Type B pancreatic cell (in vitro differentiated cells): ENCODE measurements around the gene SLC15A1. TPM values are rescaled to one million over a fixed set of nuclear protein-coding genes. Genes with fewer than 3 reads are reported as not detected.

ENCODE experiments used
- DNase-seq: peaks from one replicate; pipeline ENCODE4 v3.0.0; 2021; ENCODE audit warnings: mixed read lengths; ENCODE audit not compliant: unreplicated experiment; ENCODE audit errors: extremely low spot score
- H3K27ac Mint-ChIP-seq: 2 replicates; pipeline ENCODE4 v1.8.0; 2021; ENCODE audit warnings: mild to moderate bottlenecking, mixed read lengths
- H3K27me3 Mint-ChIP-seq: 2 replicates; pipeline ENCODE4 v1.8.0; 2021; ENCODE audit warnings: mixed read lengths
- H3K36me3 Mint-ChIP-seq: 2 replicates; pipeline ENCODE4 v1.8.0; 2021; ENCODE audit warnings: mixed read lengths
- H3K4me1 Mint-ChIP-seq: one replicate; pipeline ENCODE4 v1.8.0; 2021; ENCODE audit warnings: mixed read lengths; ENCODE audit not compliant: unreplicated experiment
- H3K4me3 Mint-ChIP-seq: 2 replicates; pipeline ENCODE4 v1.8.0; 2021; ENCODE audit warnings: mild to moderate bottlenecking, mixed read lengths
- H3K9me3 Mint-ChIP-seq: 2 replicates; pipeline ENCODE4 v1.8.0; 2021; ENCODE audit warnings: mixed read lengths
- CTCF ChIP-seq: fragments of 200-600 bp; sonication (generic); conservative IDR thresholded peaks from 2 replicates; pipeline ENCODE4 v1.5.0; 2021; ENCODE audit warnings: antibody characterized with exemption, mild to moderate bottlenecking
- total RNA-seq: library from RNA; stranded (reverse); gene quantifications from 2 replicates; pipeline ENCODE4 v1.2.1, GENCODE V29; 2021; ENCODE audit warnings: low replicate concordance

The SLC15A1 gene
- total RNA-seq, 1 donor from 2014 or later: 3.2 TPM

- TF ChIP-seq CTCF: no peak
- no peaks in the 10 kb centered on the region for H3K9me3 Mint-ChIP-seq
- no peak overlapping the region for H3K27ac Mint-ChIP-seq
Observed at GRCh38 chr13:98786023-98786422, 33.6 kb upstream of the SLC15A1 start.

GRCh38 chr13:98785405-98785804 is 32.9 kb upstream of the SLC15A1 start:
- Mint-ChIP-seq H3K4me1 (no peaks in the 10 kb centered on the region), H3K27me3 (peaks cover 19% of the 10 kb centered on the region), H3K9me3 (no peaks in the 10 kb centered on the region), H3K36me3 (no peaks in the 10 kb centered on the region), H3K27ac (no peak overlapping the region), H3K4me3 (no peak overlapping the region)
- no peak for TF ChIP-seq CTCF
- no peak for DNase-seq

More at GRCh38 chr13:98786023-98786422, 33.6 kb upstream of the SLC15A1 start:
- H3K4me1 Mint-ChIP-seq: no peaks in the 10 kb centered on the region
- no peak overlapping the region for H3K4me3 Mint-ChIP-seq
- DNase-seq: no peak
- H3K36me3 Mint-ChIP-seq: no peaks in the 10 kb centered on the region
- peaks cover 19% of the 10 kb centered on the region for H3K27me3 Mint-ChIP-seq

GRCh38 chr13:98784666-98785065 is 32.2 kb upstream of the SLC15A1 start:
- H3K36me3 Mint-ChIP-seq: no peaks in the 10 kb centered on the region
- no peak overlapping the region for H3K4me3 Mint-ChIP-seq
- no peaks in the 10 kb centered on the region for H3K9me3 Mint-ChIP-seq
- H3K27me3 Mint-ChIP-seq: peaks cover 19% of the 10 kb centered on the region
- DNase-seq: no peak
- H3K27ac Mint-ChIP-seq: no peak overlapping the region
- TF ChIP-seq CTCF: no peak
- H3K4me1 Mint-ChIP-seq: no peaks in the 10 kb centered on the region

- TF ChIP-seq CTCF: no peak
- Mint-ChIP-seq H3K4me3 (no peak overlapping the region), H3K4me1 (no peaks in the 10 kb centered on the region), H3K9me3 (no peaks in the 10 kb centered on the region), H3K27ac (no peak overlapping the region), H3K27me3 (peaks cover 19% of the 10 kb centered on the region), H3K36me3 (no peaks in the 10 kb centered on the region)
- DNase-seq: no peak
Observed at GRCh38 chr13:98783856-98784478, 31.5 kb upstream of the SLC15A1 start.

GRCh38 chr13:98782654-98783053 is 30.2 kb upstream of the SLC15A1 start:
- Mint-ChIP-seq H3K27me3 (peaks cover 10% of the 10 kb centered on the region), H3K9me3 (no peaks in the 10 kb centered on the region), H3K4me1 (no peaks in the 10 kb centered on the region), H3K36me3 (no peaks in the 10 kb centered on the region), H3K4me3 (no peak overlapping the region), H3K27ac (no peak overlapping the region)
- no peak for TF ChIP-seq CTCF
- DNase-seq: no peak
